ENCODE measurements around the gene PORCN. TPM values are rescaled to one million over a fixed set of nuclear protein-coding genes. Genes with fewer than 3 reads are reported as not detected.

Gene PORCN
- total and polyA plus RNA-seq, 9 of the 15 experiments (the other 6 are each of a cell fraction or from before 2014, with no cell fraction given): 0.34 to 5.1 (median 2.8) TPM

- peak; percentile 71 for TF ChIP-seq ZFX (CRISPR knock-in tag; IDR thresholded peaks at IDR 0.05)
- no peak for TF ChIP-seq THAP12 (CRISPR knock-in tag; IDR thresholded peaks at IDR 0.05)
- no peak for TF ChIP-seq RAD21 (CRISPR knock-in tag; conservative IDR thresholded peaks at IDR 0.05 in 1 of 2, IDR thresholded peaks at IDR 0.05 in 1 of 2)
- no peak for TF ChIP-seq BCLAF1 (IDR thresholded peaks at IDR 0.05; ENCODE audit: borderline replicate concordance in 1 of 2, control insufficient read depth in 1 of 2, low read depth in 2 of 2, low read length in 1 of 2)
- no peak for TF ChIP-seq ZNF696 (CRISPR knock-in tag; conservative IDR thresholded peaks at IDR 0.05)
- TF ChIP-seq POLR2A (conservative IDR thresholded peaks at IDR 0.05): peak; percentile 79
- TF ChIP-seq CSDE1 (IDR thresholded peaks at IDR 0.05): peak in 1 of 2 experiments; percentile 27; a peak in 1 of 4 replicates
- no peak for TF ChIP-seq HDAC6 (IDR thresholded peaks at IDR 0.05; ENCODE audit: low read depth, low read length)
- no peak for TF ChIP-seq ZNF699 (CRISPR knock-in tag; IDR thresholded peaks at IDR 0.05; ENCODE audit: insufficient replicate concordance)
- TF ChIP-seq JUNB (CRISPR knock-in tag; conservative IDR thresholded peaks at IDR 0.05): no peak
- TF ChIP-seq ESRRA (IDR thresholded peaks at IDR 0.05; ENCODE audit: borderline replicate concordance, low read depth): 0 out of 2 replicates have a peak, but pooled peaks have one; percentile 24
- TF ChIP-seq ARID3A (IDR thresholded peaks at IDR 0.05; ENCODE audit: borderline replicate concordance, low read depth, low read length): no peak
- TF ChIP-seq ARHGAP35 (IDR thresholded peaks at IDR 0.05; ENCODE audit: partially characterized antibody): no peak
- peak; percentile 43 for TF ChIP-seq FOSL1 (tag; conservative IDR thresholded peaks at IDR 0.05)
- peak; percentile 94 for TF ChIP-seq SAP30 (IDR thresholded peaks at IDR 0.05; ENCODE audit: borderline replicate concordance, insufficient read depth, low read depth, low read length, poor library complexity, severe bottlenecking)
- TF ChIP-seq NFRKB (IDR thresholded peaks at IDR 0.05; ENCODE audit: low read depth): peak; percentile 78
- TF ChIP-seq C11orf30 (IDR thresholded peaks at IDR 0.05; ENCODE audit: low read depth): peak; percentile 82
- TF ChIP-seq ZNF143 (CRISPR knock-in tag; IDR thresholded peaks at IDR 0.05): peak; percentile 95
- TF ChIP-seq MAZ (CRISPR knock-in tag; conservative IDR thresholded peaks at IDR 0.05 in 1 of 2, IDR thresholded peaks at IDR 0.05 in 1 of 2): peak in 1 of 2 experiments; percentile 48; a peak in 1 of 4 replicates
These were observed 32.8 kb upstream of the PORCN start, which contains the start of gene FTSJ1 (continued) for GRCh38 chrX:48475774-48476577.
